IPS-18a (cell line): Measurements from ENCODE around the gene SV2C.
"Not testable (repeated sequence)": the region's sequence is repeated elsewhere in the genome, so short reads cannot be mapped to it uniquely, and the experiment has no call there.

Experiments
- H3K27ac ChIP-seq: one replicate; pipeline ENCODE4 v1.5.1; 2013; ENCODE audit warnings: low read length
- H3K27me3 ChIP-seq: one replicate; pipeline ENCODE4 v1.6.1; 2013; ENCODE audit warnings: mild to moderate bottlenecking, low read length; ENCODE audit not compliant: control insufficient read depth, insufficient read depth
- H3K36me3 ChIP-seq: one replicate; pipeline ENCODE4 v1.6.1; 2013; ENCODE audit warnings: low read depth, low read length; ENCODE audit not compliant: control insufficient read depth
- H3K4me1 ChIP-seq: one replicate; pipeline ENCODE4 v1.6.1; 2013; ENCODE audit warnings: low read depth, low read length; ENCODE audit not compliant: control insufficient read depth
- H3K4me3 ChIP-seq: one replicate; pipeline ENCODE4 v1.5.1; 2013; ENCODE audit warnings: low read length
- H3K9ac ChIP-seq: one replicate; pipeline ENCODE4 v1.6.1; 2013; ENCODE audit warnings: mild to moderate bottlenecking, low read length, moderate library complexity
- H3K9me3 ChIP-seq: one replicate; pipeline ENCODE4 v1.6.1; 2013; ENCODE audit warnings: low read depth, low read length; ENCODE audit not compliant: control insufficient read depth

Gene SV2C

GRCh38 chr5:76242155-76242554, 159.0 kb downstream of the SV2C start:
- H3K9me3 ChIP-seq, H3K27ac ChIP-seq, H3K27me3 ChIP-seq, H3K9ac ChIP-seq, H3K4me1 ChIP-seq, H3K4me3 ChIP-seq, H3K36me3 ChIP-seq: not testable (repeated sequence)

- H3K27me3 ChIP-seq = no peaks in the 10 kb centered on the region
- H3K36me3 ChIP-seq = no peaks in the 10 kb centered on the region
- H3K4me3 ChIP-seq = no peak overlapping the region
- H3K27ac ChIP-seq = no peak overlapping the region
- H3K9ac ChIP-seq = no peak overlapping the region
- no peaks in the 10 kb centered on the region for H3K9me3 ChIP-seq
- no peaks in the 10 kb centered on the region for H3K4me1 ChIP-seq
Observed at GRCh38 chr5:76245590-76245989, 162.4 kb downstream of the SV2C start.

GRCh38 chr5:76249621-76250020, 166.4 kb downstream of the SV2C start:
- Histone ChIP-seq H3K27me3 (no peaks in the 10 kb centered on the region), H3K4me1 (no peaks in the 10 kb centered on the region), H3K4me3 (no peak overlapping the region), H3K36me3 (no peaks in the 10 kb centered on the region), H3K9me3 (no peaks in the 10 kb centered on the region), H3K27ac (no peak overlapping the region), H3K9ac (no peak overlapping the region)

- no peaks in the 10 kb centered on the region for H3K27me3 ChIP-seq
- no peak overlapping the region for H3K4me3 ChIP-seq
- H3K27ac ChIP-seq = no peak overlapping the region
- H3K4me1 ChIP-seq = no peaks in the 10 kb centered on the region
- H3K9me3 ChIP-seq = no peaks in the 10 kb centered on the region
- no peaks in the 10 kb centered on the region for H3K36me3 ChIP-seq
- H3K9ac ChIP-seq = no peak overlapping the region
Observed at GRCh38 chr5:76250463-76250862, 167.3 kb downstream of the SV2C start.

- Histone ChIP-seq H3K4me1 (peaks cover 3% of the 10 kb centered on the region), H3K4me3 (no peak overlapping the region), H3K27ac (no peak overlapping the region), H3K27me3 (no peaks in the 10 kb centered on the region), H3K9ac (no peak overlapping the region), H3K36me3 (no peaks in the 10 kb centered on the region), H3K9me3 (no peaks in the 10 kb centered on the region)
Observed at GRCh38 chr5:76251656-76252055, 168.5 kb downstream of the SV2C start.

GRCh38 chr5:76252437-76252836, 169.3 kb downstream of the SV2C start:
- no peak overlapping the region for H3K4me3 ChIP-seq
- no peak overlapping the region for H3K27ac ChIP-seq
- H3K9me3 ChIP-seq = no peaks in the 10 kb centered on the region
- H3K36me3 ChIP-seq = no peaks in the 10 kb centered on the region
- peaks cover 3% of the 10 kb centered on the region for H3K4me1 ChIP-seq
- H3K9ac ChIP-seq = no peak overlapping the region
- no peaks in the 10 kb centered on the region for H3K27me3 ChIP-seq

- H3K27ac ChIP-seq = no peak overlapping the region
- peaks cover 3% of the 10 kb centered on the region for H3K4me1 ChIP-seq
- no peaks in the 10 kb centered on the region for H3K27me3 ChIP-seq
- H3K9me3 ChIP-seq = no peaks in the 10 kb centered on the region
- H3K4me3 ChIP-seq = no peak overlapping the region
- H3K9ac ChIP-seq = no peak overlapping the region
- H3K36me3 ChIP-seq = no peaks in the 10 kb centered on the region
Observed at GRCh38 chr5:76256116-76256889, 173.1 kb downstream of the SV2C start.

GRCh38 chr5:76257225-76257833, 174.1 kb downstream of the SV2C start:
- Histone ChIP-seq H3K9me3 (no peaks in the 10 kb centered on the region), H3K36me3 (no peaks in the 10 kb centered on the region), H3K27me3 (no peaks in the 10 kb centered on the region), H3K27ac (no peak overlapping the region), H3K9ac (no peak overlapping the region), H3K4me3 (no peak overlapping the region), H3K4me1 (peaks cover 3% of the 10 kb centered on the region)

- Histone ChIP-seq H3K4me3 (no peak overlapping the region), H3K9me3 (no peaks in the 10 kb centered on the region), H3K9ac (no peak overlapping the region), H3K27ac (no peak overlapping the region), H3K27me3 (no peaks in the 10 kb centered on the region), H3K4me1 (peaks cover 3% of the 10 kb centered on the region), H3K36me3 (no peaks in the 10 kb centered on the region)
Observed at GRCh38 chr5:76257897-76258296, 174.7 kb downstream of the SV2C start.

- H3K9me3 ChIP-seq = no peaks in the 10 kb centered on the region
- no peaks in the 10 kb centered on the region for H3K27me3 ChIP-seq
- H3K27ac ChIP-seq = no peak overlapping the region
- no peak overlapping the region for H3K9ac ChIP-seq
- H3K4me1 ChIP-seq = no peaks in the 10 kb centered on the region
- H3K4me3 ChIP-seq = no peak overlapping the region
- H3K36me3 ChIP-seq = no peaks in the 10 kb centered on the region
Observed at GRCh38 chr5:76264681-76265080, 181.5 kb downstream of the SV2C start.

- Histone ChIP-seq H3K36me3 (no peaks in the 10 kb centered on the region), H3K4me1 (peaks cover 4% of the 10 kb centered on the region), H3K4me3 (no peak overlapping the region), H3K27ac (no peak overlapping the region), H3K9ac (no peak overlapping the region), H3K27me3 (no peaks in the 10 kb centered on the region), H3K9me3 (no peaks in the 10 kb centered on the region)
Observed at GRCh38 chr5:76269259-76269931, 186.2 kb downstream of the SV2C start.
